Muscle layer of duodenum (tissue), 2 donors: ENCODE data around the gene EID3.
"Not testable (repeated sequence)": the region's sequence is repeated elsewhere in the genome, so short reads cannot be mapped to it uniquely, and the experiment has no call there.

ENCODE experiments used
- H3K27ac ChIP-seq: one replicate; pipeline ENCODE4 v1.7.0; 2013; ENCODE audit warnings: mild to moderate bottlenecking, low read length
- H3K27me3 ChIP-seq: one replicate; pipeline ENCODE4 v1.7.0; 2013; ENCODE audit warnings: low read depth, mild to moderate bottlenecking, control low read depth, low read length
- H3K36me3 ChIP-seq, 2 donors: one replicate each; pipeline ENCODE4 v1.7.0; 2013; ENCODE audit warnings: low read length in 2 of 2, control low read depth in 1 of 2, mild to moderate bottlenecking in 1 of 2; ENCODE audit not compliant: insufficient read depth in 2 of 2, control insufficient read depth in 1 of 2
- H3K4me1 ChIP-seq, 2 donors: one replicate each; pipeline ENCODE4 v1.7.0; 2013; ENCODE audit warnings: low read length in 2 of 2, mild to moderate bottlenecking in 2 of 2, control low read depth in 1 of 2, moderate library complexity in 1 of 2; ENCODE audit not compliant: insufficient read depth in 2 of 2, control insufficient read depth in 1 of 2
- H3K4me3 ChIP-seq, 2 donors: one replicate each; pipeline ENCODE4 v1.7.0; 2013; ENCODE audit warnings: low read length in 2 of 2, low read depth in 1 of 2, mild to moderate bottlenecking in 1 of 2
- H3K9me3 ChIP-seq, 2 donors: one replicate each; pipeline ENCODE4 v1.7.0; 2013; ENCODE audit warnings: low read length in 2 of 2, control low read depth in 1 of 2, mild to moderate bottlenecking in 1 of 2; ENCODE audit not compliant: control insufficient read depth in 1 of 2
- donor health status: healthy.

Gene EID3

DNA sequence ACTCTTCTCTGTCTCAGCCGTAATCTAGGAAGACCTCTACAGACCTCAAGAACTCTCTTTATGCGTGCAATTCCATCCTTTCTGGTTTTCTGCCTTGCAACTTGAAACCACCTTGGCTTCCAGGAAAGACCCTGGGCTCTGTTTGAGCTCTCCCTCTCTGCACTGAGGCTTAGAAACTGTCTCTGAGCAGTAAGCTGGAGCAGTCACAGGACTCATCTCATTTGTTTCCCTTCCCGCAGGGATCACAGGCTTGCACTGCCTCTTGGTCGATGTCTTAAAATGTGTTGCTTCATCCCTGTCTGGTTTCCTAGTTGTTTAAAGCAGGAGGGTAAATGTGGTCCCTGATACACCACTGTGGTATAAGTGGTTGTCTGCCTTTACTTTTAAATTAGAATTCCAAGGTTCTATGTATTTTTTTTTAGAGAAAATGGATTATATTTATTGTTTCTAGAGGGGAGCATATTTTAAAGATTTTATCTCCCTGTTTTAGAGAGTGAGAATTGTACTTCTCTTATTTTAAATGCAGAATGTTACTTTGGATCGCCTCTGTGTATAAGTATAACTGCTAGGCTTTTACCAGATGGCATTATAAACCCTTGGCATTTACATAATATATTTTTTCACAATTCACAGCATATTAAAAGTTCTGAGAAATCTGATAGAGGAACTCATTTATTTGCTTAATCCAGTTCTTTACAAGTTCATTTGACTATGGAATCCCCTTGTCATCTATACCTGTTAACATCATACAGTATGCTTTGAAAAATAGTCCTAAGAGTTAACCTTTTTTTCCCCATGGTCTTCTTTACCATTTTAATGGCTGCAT is 26.4 kb downstream of the EID3 start:
- Histone ChIP-seq H3K4me3 (no peak overlapping the region), H3K9me3 (no peaks in the 10 kb centered on the region), H3K27me3 (no peaks in the 10 kb centered on the region), H3K27ac (no peak overlapping the region), H3K36me3 (peaks cover 39 to 61% of the 10 kb centered on the region in 2 donors), H3K4me1 (no peaks in the 10 kb centered on the region)

DNA sequence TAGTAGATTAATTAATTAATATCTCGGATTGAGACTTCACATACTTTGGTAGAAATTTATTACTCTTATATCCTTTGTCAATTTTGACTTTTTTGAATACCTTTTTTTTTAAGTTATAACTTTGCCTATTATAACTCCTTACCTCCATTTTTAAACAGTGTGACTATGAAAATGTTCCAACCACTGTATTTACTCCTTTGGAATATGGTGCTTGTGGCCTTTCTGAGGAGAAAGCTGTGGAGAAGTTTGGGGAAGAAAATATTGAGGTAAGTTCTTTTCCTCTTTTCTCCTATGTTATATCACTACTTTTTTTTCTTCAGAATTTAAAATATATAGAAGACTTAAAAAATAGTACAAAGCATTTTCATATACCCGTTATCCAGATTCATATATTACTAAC is 27.8 kb downstream of the EID3 start:
- H3K27me3 ChIP-seq = no peaks in the 10 kb centered on the region
- no peak overlapping the region for H3K4me3 ChIP-seq
- H3K36me3 ChIP-seq = peaks cover 39 to 50% of the 10 kb centered on the region in 2 donors

DNA sequence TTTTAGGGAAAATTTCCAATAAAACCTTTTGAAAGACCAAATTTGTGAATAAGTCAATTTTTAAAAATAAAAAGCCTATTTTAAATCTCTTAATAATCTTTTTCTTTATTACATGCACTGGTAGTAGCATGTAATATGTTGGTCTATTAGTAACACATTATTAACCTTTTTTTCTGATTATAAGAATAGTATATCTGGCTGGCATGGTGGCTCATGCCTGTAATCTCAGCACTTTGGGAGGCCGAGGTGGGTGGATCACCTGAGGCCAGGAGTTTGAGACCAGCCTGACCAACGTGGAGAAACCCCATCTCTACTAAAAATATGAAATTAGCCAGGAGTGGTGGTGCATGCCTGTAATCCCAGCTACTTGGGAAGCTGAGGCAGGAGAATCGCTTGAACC is 28.7 kb downstream of the EID3 start:
- not testable (repeated sequence) for H3K9me3 ChIP-seq, H3K27me3 ChIP-seq, H3K4me1 ChIP-seq, H3K4me3 ChIP-seq, H3K27ac ChIP-seq
- peaks cover 38 to 49% of the 10 kb centered on the region in 2 donors for H3K36me3 ChIP-seq

More for the DNA sequence above, 27.8 kb downstream of the EID3 start:
- no peaks in the 10 kb centered on the region for H3K4me1 ChIP-seq
- H3K27ac ChIP-seq = no peak overlapping the region
- no peaks in the 10 kb centered on the region for H3K9me3 ChIP-seq

DNA sequence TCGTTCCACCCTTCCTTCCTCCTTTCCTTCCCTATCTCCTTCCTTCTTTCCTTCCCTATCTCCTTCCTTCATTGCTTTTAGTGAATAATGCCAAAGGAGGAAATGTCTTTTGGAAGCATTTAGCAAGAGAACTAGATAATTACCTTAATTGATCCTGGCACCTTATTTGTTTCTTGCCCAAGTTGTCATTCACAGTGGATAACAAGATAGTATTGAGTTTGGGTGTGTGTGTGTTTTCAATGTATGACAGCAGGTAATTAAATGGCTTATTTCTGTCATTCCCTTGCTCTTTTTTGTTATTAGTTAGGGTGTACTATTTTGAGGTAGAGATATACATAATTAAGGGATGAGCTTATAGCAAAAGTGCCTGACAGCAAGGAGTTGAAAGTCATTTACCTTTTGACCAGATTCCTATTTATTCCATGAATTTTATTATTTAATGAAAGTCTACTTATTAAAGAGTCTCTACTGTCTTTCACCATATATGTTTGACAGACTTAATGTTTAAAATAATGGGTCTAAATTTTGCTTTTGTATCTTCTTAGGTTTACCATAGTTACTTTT is 30.2 kb downstream of the EID3 start:
- H3K36me3 ChIP-seq = peaks cover 34 to 40% of the 10 kb centered on the region in 2 donors
- no peak overlapping the region for H3K27ac ChIP-seq
- H3K4me1 ChIP-seq = no peaks in the 10 kb centered on the region
- H3K4me3 ChIP-seq = no peak overlapping the region
- no peaks in the 10 kb centered on the region for H3K27me3 ChIP-seq
- no peaks in the 10 kb centered on the region for H3K9me3 ChIP-seq

DNA sequence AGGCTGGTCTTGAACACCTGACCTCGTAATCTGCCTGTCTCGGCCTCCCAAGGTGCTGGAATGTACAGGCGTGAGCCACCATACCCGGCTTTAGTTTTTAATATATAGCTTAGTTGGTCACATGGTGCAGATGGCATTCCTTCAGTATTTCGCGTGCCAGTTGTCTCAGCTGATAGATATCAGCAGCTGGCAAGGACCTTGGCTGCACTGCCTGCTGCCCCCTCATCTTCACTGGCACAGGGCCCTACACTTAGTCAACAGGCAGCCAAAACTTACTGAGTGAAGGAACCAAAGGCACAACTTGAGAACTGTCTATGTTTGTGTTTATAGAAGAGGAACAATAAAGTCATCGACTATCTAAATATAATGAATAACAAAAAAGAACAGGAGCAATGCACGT is 31.0 kb downstream of the EID3 start:
- H3K4me1 ChIP-seq = peaks cover 0 to 2% of the 10 kb centered on the region in 2 donors
- H3K36me3 ChIP-seq = peaks cover 40 to 45% of the 10 kb centered on the region in 2 donors
- H3K9me3 ChIP-seq = no peaks in the 10 kb centered on the region

DNA sequence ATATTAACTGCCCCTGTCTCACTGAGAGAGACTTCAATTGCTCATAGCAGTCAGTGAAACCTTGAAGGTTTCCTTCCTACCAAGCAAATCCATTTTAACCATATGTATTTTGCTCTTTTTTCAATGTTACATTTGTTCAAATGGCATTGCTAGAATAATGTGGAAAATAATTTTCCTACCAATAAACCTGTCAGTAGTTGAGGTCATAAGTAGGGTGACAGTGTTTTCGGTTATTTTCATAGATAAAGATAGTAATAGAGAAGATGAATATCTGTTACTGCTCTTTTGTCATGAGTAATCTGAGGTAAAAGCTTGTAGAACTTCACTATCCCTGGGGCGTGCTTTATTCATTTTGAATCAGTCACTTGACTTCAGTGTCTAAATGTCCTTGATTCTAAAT is 32.6 kb downstream of the EID3 start:
- Histone ChIP-seq H3K27ac (no peak overlapping the region), H3K27me3 (no peaks in the 10 kb centered on the region), H3K36me3 (peaks cover 45 to 46% of the 10 kb centered on the region in 2 donors), H3K9me3 (no peaks in the 10 kb centered on the region), H3K4me3 (no peak overlapping the region), H3K4me1 (peaks cover 5 to 17% of the 10 kb centered on the region in 2 donors)

More for the DNA sequence above, 31.0 kb downstream of the EID3 start:
- H3K27me3 ChIP-seq = no peaks in the 10 kb centered on the region
- H3K27ac ChIP-seq = no peak overlapping the region
- no peak overlapping the region for H3K4me3 ChIP-seq

DNA sequence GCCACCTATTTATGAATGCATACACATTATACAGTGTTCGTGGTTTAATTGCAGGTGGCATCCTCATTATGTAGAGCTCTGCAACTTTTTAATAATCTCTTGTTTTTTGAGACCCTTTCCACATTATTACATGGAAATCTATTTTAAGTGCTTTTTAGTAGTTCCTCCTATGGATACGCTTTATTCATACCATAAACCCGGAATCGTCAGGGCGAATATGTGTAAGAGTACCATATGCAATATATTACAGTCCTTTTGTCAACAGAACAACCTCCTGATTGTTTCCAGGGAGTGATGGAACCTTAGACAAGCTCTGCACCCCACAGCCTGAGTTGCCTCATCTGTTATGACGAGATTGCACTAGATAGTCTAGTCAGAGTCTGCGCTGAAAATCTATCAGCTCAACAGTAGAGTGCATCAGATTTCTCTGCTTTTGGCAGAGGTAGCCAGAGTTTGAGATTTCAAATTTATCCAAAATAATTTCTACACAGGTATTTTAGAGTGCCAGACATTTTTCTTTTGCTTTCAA is 33.6 kb downstream of the EID3 start:
- Histone ChIP-seq H3K27ac (no peak overlapping the region), H3K4me3 (no peak overlapping the region), H3K9me3 (no peaks in the 10 kb centered on the region), H3K36me3 (peaks cover 50 to 51% of the 10 kb centered on the region in 2 donors), H3K4me1 (peaks cover 5 to 19% of the 10 kb centered on the region in 2 donors), H3K27me3 (no peaks in the 10 kb centered on the region)

DNA sequence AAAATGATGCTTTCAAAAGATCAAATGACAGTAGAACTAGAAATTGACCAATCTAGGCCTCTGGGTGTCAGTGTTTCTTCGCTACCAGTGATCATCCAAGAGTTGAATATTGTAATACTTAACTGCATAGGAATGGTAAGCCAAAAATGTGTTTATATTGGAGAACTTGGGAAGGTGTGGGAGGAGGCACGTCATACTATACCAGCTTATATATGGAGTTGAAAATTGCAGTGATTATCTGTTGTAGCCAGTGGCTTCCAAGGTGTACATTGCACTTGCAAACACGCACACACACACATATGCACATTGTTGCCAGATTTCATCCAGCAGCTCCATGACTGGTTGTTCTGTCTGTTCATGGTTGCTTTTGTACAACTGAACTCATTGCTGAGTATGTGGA is 36.1 kb downstream of the EID3 start:
- H3K27ac ChIP-seq = peak overlapping the region; percentile 45
- peaks cover 51 to 63% of the 10 kb centered on the region in 2 donors for H3K36me3 ChIP-seq

DNA sequence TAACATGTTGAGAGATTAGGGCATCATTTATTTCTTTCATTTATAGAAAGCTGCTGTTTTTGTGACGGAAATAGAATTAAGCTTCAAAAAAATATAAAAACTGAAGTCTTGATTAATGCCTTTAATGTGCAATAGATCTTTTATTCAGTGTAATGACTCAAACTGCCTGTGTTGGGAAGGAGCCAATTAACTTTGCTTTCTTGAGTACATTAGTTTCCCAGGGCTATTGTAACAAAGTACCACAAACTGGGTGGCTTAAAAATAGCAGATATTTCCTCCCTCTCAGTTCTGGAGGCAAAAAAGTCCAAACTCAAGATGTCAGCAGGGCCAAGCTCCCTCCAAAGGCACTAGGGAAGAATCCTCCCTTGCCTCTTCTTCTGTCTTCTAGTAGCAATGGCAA is 36.6 kb downstream of the EID3 start:
- Histone ChIP-seq H3K4me3 (no peak overlapping the region), H3K27ac (peak overlapping the region; percentile 45), H3K9me3 (no peaks in the 10 kb centered on the region), H3K27me3 (no peaks in the 10 kb centered on the region), H3K36me3 (peaks cover 48 to 63% of the 10 kb centered on the region in 2 donors), H3K4me1 (peaks cover 5 to 19% of the 10 kb centered on the region in 2 donors)

More for the DNA sequence above, 36.1 kb downstream of the EID3 start:
- H3K4me3 ChIP-seq = no peak overlapping the region
- no peaks in the 10 kb centered on the region for H3K9me3 ChIP-seq
- peaks cover 5 to 19% of the 10 kb centered on the region in 2 donors for H3K4me1 ChIP-seq
- no peaks in the 10 kb centered on the region for H3K27me3 ChIP-seq

DNA sequence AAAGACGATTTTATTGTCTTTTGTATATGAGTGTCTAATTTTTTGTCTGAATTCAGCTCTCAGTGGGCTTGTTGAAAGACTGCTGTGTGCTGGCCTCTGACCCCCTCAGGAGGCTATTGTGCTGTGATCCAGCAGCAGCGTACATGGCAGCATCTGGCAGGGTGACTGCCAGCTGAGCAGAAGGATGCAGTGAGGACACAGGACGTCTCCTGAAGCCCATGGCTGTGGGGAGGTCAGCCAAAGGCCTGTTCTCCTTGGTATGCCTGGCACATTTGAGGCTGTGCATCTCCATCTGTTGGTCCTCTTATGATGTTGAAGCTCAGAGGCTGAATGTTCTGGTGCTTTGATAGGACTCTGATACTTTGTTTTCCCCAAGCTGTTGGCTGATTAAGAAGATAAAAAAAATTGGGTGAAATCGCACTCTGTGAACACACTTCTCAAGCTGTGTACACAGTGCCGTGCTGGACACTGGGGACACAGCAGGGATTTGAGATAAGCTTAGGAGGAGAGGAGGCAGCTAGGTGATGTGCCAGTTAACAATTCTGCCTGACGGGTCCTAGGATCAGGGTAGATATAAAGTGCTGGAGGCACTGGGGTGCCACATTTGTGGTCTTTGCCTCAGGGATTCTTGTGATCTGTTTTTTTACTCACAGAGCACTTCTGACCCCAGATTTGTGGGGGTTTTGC is 37.5 kb downstream of the EID3 start:
- H3K4me1 ChIP-seq = peaks cover 5 to 19% of the 10 kb centered on the region in 2 donors
- no peak overlapping the region for H3K27ac ChIP-seq
- H3K36me3 ChIP-seq = peaks cover 53 to 54% of the 10 kb centered on the region in 2 donors
- no peaks in the 10 kb centered on the region for H3K27me3 ChIP-seq
- no peaks in the 10 kb centered on the region for H3K9me3 ChIP-seq
- H3K4me3 ChIP-seq = no peak overlapping the region

DNA sequence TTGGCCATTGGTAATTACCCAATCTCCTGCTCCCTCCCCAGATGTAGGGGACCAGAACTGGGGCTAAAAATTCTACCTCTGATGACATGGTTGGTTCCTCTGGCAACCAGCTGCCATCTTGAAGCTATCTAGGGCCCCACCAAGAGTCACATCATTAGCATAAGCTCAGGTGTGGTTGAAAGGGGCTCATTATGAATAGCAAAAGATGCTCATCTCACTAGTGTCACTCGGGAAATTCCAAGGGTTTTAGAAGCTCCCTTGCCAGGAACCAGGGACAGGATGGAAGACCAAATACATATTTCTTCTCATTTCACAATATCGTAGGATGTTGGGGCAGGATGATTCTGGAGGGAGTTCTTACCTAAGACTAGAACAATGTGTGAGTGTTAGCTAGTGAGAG is 38.6 kb downstream of the EID3 start:
- Histone ChIP-seq H3K27me3 (no peaks in the 10 kb centered on the region), H3K4me3 (no peak overlapping the region)

More for the DNA sequence above, 38.6 kb downstream of the EID3 start:
- Histone ChIP-seq H3K9me3 (no peaks in the 10 kb centered on the region), H3K36me3 (peaks cover 46 to 48% of the 10 kb centered on the region in 2 donors), H3K27ac (no peak overlapping the region), H3K4me1 (peaks cover 5 to 19% of the 10 kb centered on the region in 2 donors)
